HepG2 (cell line): ENCODE results near the gene TNFAIP2.

ENCODE experiments used
- ADNP ChIP-seq: sonication (generic); formaldehyde crosslinking; IDR thresholded peaks from 2 replicates; pipeline ENCODE4 v1.4.0; 2020; ENCODE audit warnings: missing genetic modification reagents
- CREB1 ChIP-seq, 2 experiments: fragments of 450-650 bp in 1 of 2; IDR thresholded peaks; 2 replicates each; pipeline ENCODE4 v1.6.1; 2016 to 2017; ENCODE audit warnings: control low read depth in 1 of 2, mild to moderate bottlenecking in 1 of 2, missing compliant biosample characterization in 1 of 2, missing genetic modification characterization in 1 of 2
- POLR2AphosphoS2 ChIP-seq: IDR thresholded peaks from 2 replicates; pipeline ENCODE4 v1.6.1; 2011; ENCODE audit warnings: low read depth, low read length, improper control_type of control experiment
- U2AF1 ChIP-seq: fragments of 200-400 bp; formaldehyde crosslinking; optimal IDR thresholded peaks from 2 replicates; pipeline ENCODE3; 2017; ENCODE audit warnings: mild to moderate bottlenecking, low read depth, low read length
- TF ChIP-seq, protein P1 (sequence below): IDR thresholded peaks from 2 replicates; pipeline ENCODE4 v1.6.1; 2016; ENCODE audit warnings: low read depth, borderline replicate concordance

DNA sequence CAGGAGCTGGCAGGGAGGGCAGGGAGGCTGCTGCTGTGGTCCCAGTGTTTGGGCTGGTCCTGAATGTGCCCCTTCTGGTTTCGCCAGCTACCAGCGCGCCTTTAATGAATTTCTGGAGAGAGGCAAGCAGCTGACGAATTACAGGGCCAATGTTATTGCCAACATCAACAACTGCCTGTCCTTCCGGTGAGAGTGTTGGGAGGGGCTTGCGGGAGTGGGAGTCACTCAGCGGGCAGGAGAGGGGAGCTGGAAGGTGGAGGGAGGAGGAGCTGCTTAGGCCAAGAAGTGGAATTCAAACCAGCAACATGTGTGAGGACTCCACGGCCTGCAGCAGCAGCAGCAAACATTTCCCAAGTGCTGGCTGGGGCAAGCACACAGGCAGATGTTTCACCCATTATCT is 7.7 kb downstream of the TNFAIP2 start:
- TF ChIP-seq, protein P1, sequence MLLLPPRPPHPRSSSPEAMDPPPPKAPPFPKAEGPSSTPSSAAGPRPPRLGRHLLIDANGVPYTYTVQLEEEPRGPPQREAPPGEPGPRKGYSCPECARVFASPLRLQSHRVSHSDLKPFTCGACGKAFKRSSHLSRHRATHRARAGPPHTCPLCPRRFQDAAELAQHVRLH = no peak
- TF ChIP-seq U2AF1 (no peak), POLR2AphosphoS2 (no peak), CREB1 (IDR thresholded peaks at IDR 0.05) (no peak), CREB1 (CRISPR knock-in tag; IDR thresholded peaks at IDR 0.05) (no peak), ADNP (no peak)
